GM13977 (cell line): Measurements from ENCODE around the gene FOLR1.

Source experiments
- DNase-seq: peaks from one replicate; pipeline ENCODE4 v3.0.0; 2012; ENCODE audit warnings: low spot score
- CTCF ChIP-seq: IDR thresholded peaks from 2 replicates; pipeline ENCODE4 v1.5.1; 2012; ENCODE audit warnings: mild to moderate bottlenecking, control low read depth; ENCODE audit not compliant: insufficient read depth; ENCODE audit errors: extremely low read depth, missing control alignments
- in situ Hi-C: fragments of 300-500 bp; cut with MboI; formaldehyde crosslinking; loops from one replicate; pipeline ENCODE4 v1.12.0; 2022; ENCODE audit warnings: low sequenced_read_pairs, low pct_unique_long_range_greater_than_20kb, mixed read lengths, inconsistent platforms; ENCODE audit not compliant: unreplicated experiment

The FOLR1 gene

GRCh38 chr11:72224564-72225410, 32.8 kb downstream of the FOLR1 start, which contains the start of gene INPPL1:
Gene INPPL1, plus strand, starts transcription at chr11:72224767. Its CDS starts 218 bp downstream, at chr11:72224985.
- DNase-seq = peak; percentile 50
- no peak for TF ChIP-seq CTCF
- in situ Hi-C loops = no loop called here

- in situ Hi-C loops = no loop called here
- no peak for TF ChIP-seq CTCF
- DNase-seq = peak; percentile 23
Observed at GRCh38 chr11:72225411-72225951, 33.5 kb downstream of the FOLR1 start.

- TF ChIP-seq CTCF = no peak
- no peak for DNase-seq
- in situ Hi-C loops = no loop called here
Observed at GRCh38 chr11:72226701-72227100, 34.8 kb downstream of the FOLR1 start.

- in situ Hi-C loops = no loop called here
- DNase-seq = peak; percentile 7
- TF ChIP-seq CTCF = no peak
Observed at GRCh38 chr11:72227316-72228228, 35.6 kb downstream of the FOLR1 start.

GRCh38 chr11:72228229-72228843, 36.4 kb downstream of the FOLR1 start:
- in situ Hi-C loops = no loop called here
- DNase-seq = no peak
- TF ChIP-seq CTCF = no peak

GRCh38 chr11:72228844-72229231, 36.9 kb downstream of the FOLR1 start:
- no peak for DNase-seq
- TF ChIP-seq CTCF = no peak
- in situ Hi-C loops = no loop called here
